KBM-7 (cell line): ENCODE measurements around the gene CD84.
"Not testable (repeated sequence)": the region's sequence is repeated elsewhere in the genome, so short reads cannot be mapped to it uniquely, and the experiment has no call there.

Experiments used
- DNase-seq: peaks from one replicate; pipeline ENCODE4 v3.0.0-alpha.2; 2015
- in situ Hi-C: fragments of 300-500 bp; cut with MboI; formaldehyde crosslinking; loops from 2 replicates; pipeline ENCODE4 v1.14.3; 2020; ENCODE audit warnings: low sequenced_read_pairs, low pct_unique_long_range_greater_than_20kb, mixed read lengths

The CD84 gene, protein sequence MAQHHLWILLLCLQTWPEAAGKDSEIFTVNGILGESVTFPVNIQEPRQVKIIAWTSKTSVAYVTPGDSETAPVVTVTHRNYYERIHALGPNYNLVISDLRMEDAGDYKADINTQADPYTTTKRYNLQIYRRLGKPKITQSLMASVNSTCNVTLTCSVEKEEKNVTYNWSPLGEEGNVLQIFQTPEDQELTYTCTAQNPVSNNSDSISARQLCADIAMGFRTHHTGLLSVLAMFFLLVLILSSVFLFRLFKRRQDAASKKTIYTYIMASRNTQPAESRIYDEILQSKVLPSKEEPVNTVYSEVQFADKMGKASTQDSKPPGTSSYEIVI

GRCh38 chr1:160579216-160579701 is at the start of gene CD84:
Gene CD84, minus strand, starts transcription at chr1:160579496. Its CDS starts 59 bp downstream, at chr1:160579437.
- in situ Hi-C loops, result no loop called here
- DNase-seq, result peak; percentile 55

- in situ Hi-C loops, result no loop called here
- DNase-seq, result no peak
Observed at GRCh38 chr1:160628799-160629263, 49.5 kb upstream of the CD84 start.

DNA sequence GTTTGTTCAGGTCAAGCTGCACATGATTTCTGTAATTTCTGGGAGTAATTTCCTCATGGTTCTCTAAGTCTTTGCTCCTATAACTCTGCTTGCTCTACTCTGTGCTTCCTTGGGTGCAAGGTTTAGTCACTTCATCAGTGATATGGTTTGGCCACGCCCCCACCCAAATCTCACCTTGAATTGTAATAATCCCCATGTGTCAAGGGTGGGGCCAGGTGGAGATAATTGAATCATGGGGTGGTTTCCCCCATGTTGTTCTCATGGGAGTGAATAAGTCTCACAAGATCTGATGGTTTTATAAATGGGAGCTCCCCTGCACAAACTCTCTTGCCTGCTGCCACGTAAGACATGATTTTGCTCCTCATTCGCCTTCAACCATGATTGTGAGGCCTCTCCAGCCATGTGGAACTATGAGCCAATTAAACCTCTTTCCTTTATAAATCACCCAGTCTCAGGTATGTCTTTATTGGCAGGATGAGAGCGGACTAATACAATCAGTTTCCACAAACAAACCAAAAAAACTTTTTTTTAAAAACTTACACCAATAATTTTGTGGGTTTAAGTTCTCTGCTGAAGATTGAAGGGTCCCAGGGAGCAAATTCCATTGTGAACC is 48.5 kb upstream of the CD84 start:
- in situ Hi-C loops, DNase-seq: not testable (repeated sequence)

GRCh38 chr1:160626509-160627342 is 47.4 kb upstream of the CD84 start:
- in situ Hi-C loops, result no loop called here
- peak; percentile 76 for DNase-seq

- in situ Hi-C loops, result no loop called here
- DNase-seq, result peak; percentile 77
Observed at GRCh38 chr1:160625725-160626498, 46.6 kb upstream of the CD84 start.

GRCh38 chr1:160625321-160625720 is 46.0 kb upstream of the CD84 start:
- in situ Hi-C loops, result no loop called here

GRCh38 chr1:160624464-160624863 is 45.2 kb upstream of the CD84 start:
- DNase-seq, result no peak
- in situ Hi-C loops, result no loop called here

More at GRCh38 chr1:160625321-160625720, 46.0 kb upstream of the CD84 start:
- DNase-seq, result no peak

DNA sequence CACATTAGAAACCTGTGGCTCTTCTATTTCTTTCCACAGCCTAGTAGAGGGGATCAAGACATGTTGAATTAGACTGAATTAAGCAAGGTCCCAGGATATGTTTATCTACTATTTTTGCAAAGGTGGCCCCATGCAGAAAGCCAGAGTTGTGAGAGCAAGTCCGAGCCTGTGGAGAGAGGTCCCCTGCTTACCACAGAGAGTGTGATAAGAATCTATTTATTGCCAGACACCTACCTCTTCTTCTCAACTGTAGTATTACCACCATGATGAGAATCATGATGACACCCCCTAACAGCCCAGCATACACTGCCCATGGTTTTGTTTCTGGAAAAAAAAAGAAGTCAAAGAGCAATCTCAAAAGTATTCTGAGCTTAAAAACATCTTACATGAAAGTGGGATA is 44.6 kb upstream of the CD84 start:
- no peak for DNase-seq
- in situ Hi-C loops, result no loop called here

DNA sequence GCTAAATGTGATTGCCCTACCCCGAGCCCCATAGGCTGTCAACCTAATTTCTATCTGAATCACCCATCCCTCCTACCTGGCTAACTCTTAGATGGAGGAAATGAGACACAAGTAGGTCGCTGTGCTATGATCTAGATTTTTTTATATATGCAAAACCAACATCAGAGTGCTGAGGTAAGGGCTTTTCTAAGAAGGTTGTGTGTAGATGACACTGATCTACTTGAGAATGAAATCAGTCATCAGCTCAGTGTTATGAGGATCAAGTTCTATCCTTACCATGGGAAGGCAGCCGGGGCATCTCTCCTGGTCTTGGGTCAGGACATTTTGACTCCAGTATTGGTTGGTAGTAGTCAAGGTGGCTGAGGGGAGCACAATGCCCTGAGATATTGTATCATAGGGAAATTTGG is 43.9 kb upstream of the CD84 start:
- DNase-seq, result no peak
- in situ Hi-C loops, result no loop called here

DNA sequence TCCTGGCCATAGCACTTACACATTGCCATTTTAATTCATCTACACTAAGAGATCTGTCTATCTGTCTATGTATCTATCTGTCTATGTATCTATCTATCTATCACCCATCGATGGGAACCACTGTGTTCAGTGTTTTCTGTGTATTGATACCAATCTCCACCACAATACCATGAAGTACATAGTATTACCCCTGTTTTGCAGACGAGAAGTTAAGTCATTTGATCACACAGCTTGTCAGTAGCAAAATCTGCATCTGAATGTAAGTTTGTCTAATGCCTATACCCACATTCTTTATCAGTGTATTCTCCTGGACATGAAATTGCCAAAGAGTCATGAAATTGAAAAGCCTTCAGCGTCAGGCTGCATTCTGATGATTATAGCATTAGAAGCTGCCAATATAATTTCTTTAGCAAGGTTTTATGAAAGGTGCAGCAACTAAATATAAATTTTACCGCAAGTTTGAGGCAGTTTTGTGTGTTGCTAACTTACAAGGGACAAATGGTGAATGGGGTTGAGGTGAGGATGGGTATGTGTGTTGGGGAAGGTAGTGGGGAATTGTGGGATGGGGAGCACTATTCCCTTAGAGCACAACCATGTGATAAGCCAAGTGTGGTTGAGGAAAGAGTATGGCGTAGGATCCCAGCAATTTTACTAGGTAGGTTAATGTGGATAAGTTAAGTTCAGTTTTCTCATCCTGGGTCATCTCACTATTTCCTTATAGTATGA is 43.4 kb upstream of the CD84 start:
- no peak for DNase-seq
- in situ Hi-C loops, result no loop called here

DNA sequence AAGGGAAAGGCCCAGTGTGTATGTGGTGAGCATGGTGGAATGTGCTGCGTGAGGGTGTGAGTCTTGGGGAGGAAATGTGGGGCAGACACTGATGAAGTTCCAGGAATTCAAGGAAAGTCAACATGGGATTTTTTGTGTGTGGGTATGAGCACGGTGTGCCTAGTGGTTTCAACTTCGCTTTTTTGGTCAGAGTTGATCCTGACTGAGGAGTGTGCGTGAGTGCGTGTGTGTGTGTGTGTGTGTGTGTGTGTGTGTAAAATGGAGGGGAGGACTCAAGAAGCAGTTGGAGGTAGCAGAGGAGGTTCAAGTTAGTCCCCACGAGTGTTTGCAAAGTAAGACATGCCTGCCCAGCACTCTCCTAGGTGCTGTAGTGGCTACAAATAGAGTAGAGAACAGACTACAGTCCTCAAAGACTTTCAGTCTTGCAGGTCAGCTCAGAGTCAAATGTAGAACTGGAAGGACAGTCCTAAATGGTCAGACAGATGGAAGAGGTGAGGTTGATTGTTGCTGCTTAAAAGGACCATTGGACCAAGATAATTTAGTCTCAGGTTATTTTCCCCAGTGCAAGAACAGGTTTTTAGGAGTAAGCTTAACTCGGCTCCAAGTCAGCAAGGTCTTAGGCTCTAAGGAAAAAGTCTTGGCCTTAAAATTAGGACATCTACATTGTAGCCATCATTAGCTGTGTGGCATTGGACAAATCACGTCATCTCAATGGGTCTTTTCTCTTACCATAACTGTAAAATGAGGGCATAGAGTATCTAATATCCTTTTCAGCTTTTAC is 42.5 kb upstream of the CD84 start:
- in situ Hi-C loops, result no loop called here
- peak; percentile 79 for DNase-seq

- in situ Hi-C loops, result no loop called here
- no peak for DNase-seq
Observed at GRCh38 chr1:160620942-160621632, 41.8 kb upstream of the CD84 start.

DNA sequence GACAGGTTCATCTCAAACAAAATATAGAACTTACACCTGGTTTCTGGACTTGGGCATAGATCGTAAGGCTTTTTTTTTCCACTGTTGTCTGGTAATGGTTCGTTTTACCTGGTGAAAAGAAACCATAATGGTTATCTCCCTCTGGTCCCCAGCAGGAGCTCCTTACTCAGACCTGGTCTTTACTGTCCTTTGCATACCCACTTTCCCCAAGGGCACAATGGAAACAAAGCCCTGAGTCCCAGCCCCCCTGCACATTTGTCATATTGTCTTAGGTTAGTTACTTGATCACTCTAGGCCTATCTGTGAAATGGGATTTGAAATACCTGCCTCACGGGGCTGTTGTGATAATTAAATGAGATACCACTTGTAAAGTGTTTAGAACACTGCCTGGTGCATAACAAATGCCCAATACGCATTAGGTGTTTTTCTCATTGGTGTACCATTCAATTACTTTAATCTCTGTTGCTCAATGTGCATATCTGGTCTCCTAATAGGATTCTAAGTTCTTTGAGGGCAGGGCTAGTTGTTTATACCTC is 40.5 kb upstream of the CD84 start:
- in situ Hi-C loops, result no loop called here

DNA sequence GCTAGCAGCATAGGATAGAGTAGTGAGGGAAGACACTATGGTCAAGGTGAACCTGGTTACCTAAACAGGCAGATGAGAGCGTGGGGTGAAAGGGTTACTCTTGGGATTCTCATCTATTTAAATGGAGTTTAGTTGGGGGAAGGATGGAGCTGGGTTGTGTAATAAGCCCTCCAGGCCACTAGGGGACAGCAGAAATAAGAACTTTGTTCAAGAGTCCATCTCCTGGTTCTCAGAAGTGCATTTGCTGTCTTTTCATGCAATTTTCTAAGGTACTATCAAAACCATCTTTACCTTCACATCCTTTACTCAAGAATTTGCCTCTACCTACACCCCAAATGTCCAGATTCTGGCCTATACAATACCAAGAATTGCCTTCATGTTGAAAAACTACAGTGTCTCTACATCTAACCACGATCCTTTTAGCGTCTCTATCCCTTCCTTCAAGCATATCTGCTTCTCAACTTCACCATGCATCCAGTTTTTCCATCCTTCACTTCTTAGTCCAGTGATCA is 39.5 kb upstream of the CD84 start:
- peak; percentile 45 for DNase-seq
- in situ Hi-C loops, result no loop called here

More for the DNA sequence above, 40.5 kb upstream of the CD84 start:
- DNase-seq, result no peak

DNA sequence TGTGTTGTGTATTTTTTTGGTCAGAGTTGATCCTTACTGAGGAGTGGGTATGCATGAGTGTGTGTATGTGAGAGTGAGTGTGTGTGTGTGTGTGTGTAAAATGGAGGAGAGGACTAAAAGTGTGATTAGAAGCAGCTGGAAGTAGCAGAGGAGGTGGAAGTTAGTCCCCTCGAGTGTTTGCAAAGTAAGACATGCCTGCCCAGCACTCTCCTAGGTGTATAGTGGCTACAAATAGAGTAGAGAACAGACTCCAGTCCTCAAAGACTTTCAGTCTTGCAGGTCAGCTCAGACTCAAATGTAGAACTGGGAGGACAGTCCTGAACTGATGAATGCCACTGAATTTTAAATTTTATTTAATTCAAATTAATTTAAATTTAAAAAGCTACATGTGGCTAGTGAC is 39.0 kb upstream of the CD84 start:
- DNase-seq, result no peak
- in situ Hi-C loops, result no loop called here

DNA sequence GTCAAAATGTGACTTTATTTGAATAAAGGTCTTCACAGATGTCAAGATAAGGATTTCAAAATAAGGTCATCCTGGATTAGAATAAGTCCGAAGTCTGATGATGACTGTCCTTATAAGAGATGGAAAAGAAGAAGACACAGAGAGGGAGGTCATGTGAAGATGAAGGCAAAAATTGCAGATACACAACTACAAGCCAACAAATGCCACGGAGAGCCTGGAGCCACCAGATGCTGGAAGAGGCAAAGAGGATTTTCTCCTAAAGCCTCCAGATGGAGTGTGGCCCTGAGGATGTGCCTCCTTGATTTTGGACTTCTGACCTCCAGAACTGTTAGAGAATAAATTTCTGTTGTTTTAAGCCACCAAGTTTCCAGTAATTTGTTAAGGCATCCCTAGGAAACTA is 36.4 kb upstream of the CD84 start:
- no peak for DNase-seq
- in situ Hi-C loops, result no loop called here

DNA sequence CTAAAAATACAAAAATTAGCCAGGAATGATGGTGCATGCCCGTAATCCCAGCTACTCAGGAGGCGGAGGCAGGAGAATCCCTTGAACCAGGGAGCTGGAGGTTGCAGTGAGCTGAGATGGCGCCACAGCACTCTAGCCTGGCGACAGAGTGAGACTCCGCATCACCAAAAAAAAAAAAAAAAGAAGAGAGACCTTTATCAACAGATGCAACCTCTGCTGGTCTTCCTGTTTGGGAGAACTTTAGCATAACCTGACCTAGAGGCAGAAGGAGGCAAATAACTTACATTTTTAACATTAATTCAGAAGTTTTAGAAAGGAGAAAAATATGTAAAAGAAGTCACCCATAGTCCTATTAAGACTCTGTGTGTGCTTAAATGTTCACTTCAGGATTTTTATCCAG is 35.1 kb upstream of the CD84 start:
- in situ Hi-C loops, result no loop called here
- DNase-seq, result peak; percentile 46
